Panc1 (cell line): Measurements from ENCODE around the gene CCDC88A. TPM values are rescaled to one million over a fixed set of nuclear protein-coding genes. Genes with fewer than 3 reads are reported as not detected.
"Not testable (repeated sequence)": the region's sequence is repeated elsewhere in the genome, so short reads cannot be mapped to it uniquely, and the experiment has no call there.

Experiments used
- ATAC-seq: fragments of 200-7000 bp; cut with Tn5 transposase; 2 replicates; pipeline ENCODE4 v1.9.1; 2020; ENCODE audit warnings: mild to moderate bottlenecking, moderate library complexity
- BruUV-seq: library from RNA; stranded (reverse); fragments of 400-500 nt; replicated peaks from 2 replicates; lab custom pipeline; 2021; lab: Mats Ljungman, UMichigan
- CTCF ChIA-PET: fragments of 300-600 bp; sonication (Branson Sonifier 250); formaldehyde crosslinking; loops from one replicate; lab custom pipeline; 2022; ENCODE audit warnings: antibody characterized with exemption; lab: Charles Lee
- POLR2A ChIA-PET: fragments of 300-600 bp; sonication (Branson Sonifier 250); formaldehyde crosslinking; loops from one replicate; lab custom pipeline; 2022; ENCODE audit warnings: antibody characterized with exemption; lab: Charles Lee
- DNase-seq: peaks from one replicate; pipeline ENCODE4 v3.0.0-alpha.2; 2010; ENCODE audit warnings: low read depth, low spot score
- H3K27ac ChIP-seq: 2 replicates; pipeline ENCODE4 v1.5.1; 2011; ENCODE audit warnings: mild to moderate bottlenecking, low read length, inconsistent platforms
- H3K27me3 ChIP-seq: fragments of 200-500 bp; sonication (Bioruptor generic); 2 replicates; pipeline ENCODE4 v1.6.0; 2014; ENCODE audit warnings: low read length, inconsistent platforms; ENCODE audit not compliant: control insufficient read depth, insufficient read depth
- H3K36me3 ChIP-seq: fragments of 200-500 bp; sonication (Bioruptor generic); 2 replicates; pipeline ENCODE4 v1.5.1; 2014; ENCODE audit warnings: inconsistent platforms, mild to moderate bottlenecking, low read length, moderate library complexity; ENCODE audit not compliant: control insufficient read depth, insufficient read depth
- H3K4me1 ChIP-seq: 2 replicates; pipeline ENCODE4 v1.5.1; 2011; ENCODE audit warnings: inconsistent platforms, mild to moderate bottlenecking, low read length, moderate library complexity; ENCODE audit not compliant: control insufficient read depth, insufficient read depth
- H3K4me3 ChIP-seq, 2 experiments: 2 replicates each; pipeline ENCODE4 v1.5.1; 2011 to 2012; ENCODE audit warnings: low read depth in 2 of 2, low read length in 2 of 2, mild to moderate bottlenecking in 2 of 2, inconsistent platforms in 1 of 2, moderate library complexity in 1 of 2
- H3K9me3 ChIP-seq: fragments of 200-500 bp; sonication (Bioruptor generic); 2 replicates; pipeline ENCODE4 v1.5.1; 2014; ENCODE audit warnings: low read depth, mild to moderate bottlenecking, inconsistent platforms, low read length, moderate library complexity; ENCODE audit not compliant: control insufficient read depth, insufficient read depth
- CTCF ChIP-seq: fragments of 450-650 bp; IDR thresholded peaks from 2 replicates; pipeline ENCODE4 v1.5.1; 2017; ENCODE audit warnings: mild to moderate bottlenecking
- POLR2AphosphoS5 ChIP-seq: IDR thresholded peaks from 2 replicates; pipeline ENCODE4 v1.6.1; 2012; ENCODE audit warnings: mild to moderate bottlenecking, low read depth, low read length, moderate library complexity
- REST ChIP-seq, 2 experiments: IDR thresholded peaks; 2 replicates each; pipeline ENCODE4 v1.6.1; 2011 to 2012; ENCODE audit warnings: low read depth in 2 of 2, control low read depth in 1 of 2, low read length in 1 of 2, mild to moderate bottlenecking in 1 of 2, moderate library complexity in 1 of 2; ENCODE audit not compliant: insufficient read depth in 1 of 2
- SIN3A ChIP-seq: IDR thresholded peaks from 2 replicates; pipeline ENCODE4 v1.6.1; 2012; ENCODE audit warnings: low read depth, mild to moderate bottlenecking, low read length, moderate library complexity, borderline replicate concordance; ENCODE audit not compliant: insufficient read depth
- TCF7L2 ChIP-seq: IDR thresholded peaks from 2 replicates; pipeline ENCODE4 v1.6.1; 2011; ENCODE audit warnings: mild to moderate bottlenecking, low read depth, low read length, inconsistent platforms
- in situ Hi-C: cut with HindIII; loops from 2 replicates; pipeline ENCODE4 v1.10.0; 2016; ENCODE audit warnings: low sequenced_read_pairs, low pct_unique_long_range_greater_than_20kb
- intact Hi-C: fragments of 100-400 bp; cut with micrococcal nuclease; formaldehyde crosslinking; loops from one replicate; pipeline ENCODE4 v1.10.0; 2022; ENCODE audit not compliant: unreplicated experiment
- total RNA-seq: library from RNA; stranded (reverse); gene quantifications from one replicate; pipeline ENCODE4 v1.2.1, GENCODE V29; 2021; ENCODE audit not compliant: unreplicated experiment

Gene CCDC88A
- total RNA-seq, 1 experiment from 2014 or later, result 99.8 TPM

- in situ Hi-C loops (no loop called here), intact Hi-C loops (no loop called here)
- ChIA-PET POLR2A (no interaction called here), CTCF (no interaction called here)
- H3K27me3 ChIP-seq, result no peaks in the 10 kb centered on the region
- ATAC-seq (no peak), DNase-seq (no peak)
- TF ChIP-seq POLR2AphosphoS5 (no peak), CTCF (no peak), TCF7L2 (no peak), SIN3A (no peak), REST (IDR thresholded peaks at IDR 0.05; ENCODE audit: insufficient read depth in 1 of 2, low read depth in 2 of 2, low read length in 1 of 2) (no peak)
- no TSS peak for BruUV-seq
- H3K27ac ChIP-seq, result peak overlapping the region; percentile 97
- H3K4me1 ChIP-seq, result peaks cover 8% of the 10 kb centered on the region; the same call in 1 of the 2 replicates
- no peaks in the 10 kb centered on the region for H3K9me3 ChIP-seq
- H3K36me3 ChIP-seq, result peaks cover 3% of the 10 kb centered on the region; the same call in 1 of the 2 replicates
- H3K4me3 ChIP-seq, result peak overlapping the region; percentile 59 to 93
Observed at GRCh38 chr2:55283083-55283482, 136.6 kb downstream of the CCDC88A start.

GRCh38 chr2:55282110-55282917, 137.3 kb downstream of the CCDC88A start:
- TF ChIP-seq REST (IDR thresholded peaks at IDR 0.05; ENCODE audit: insufficient read depth in 1 of 2, low read depth in 2 of 2, low read length in 1 of 2), result peak in 1 of 2 experiments; percentile 44; a peak in 1 of 4 replicates
- TF ChIP-seq TCF7L2, result 0 out of 2 replicates have a peak, but pooled peaks have one; percentile 37
- TF ChIP-seq POLR2AphosphoS5, result peak; percentile 93
- TF ChIP-seq CTCF, result no peak
- TF ChIP-seq SIN3A, result no peak
- peaks cover 8% of the 10 kb centered on the region; the same call in 1 of the 2 replicates for H3K4me1 ChIP-seq
- in situ Hi-C loops (no loop called here), intact Hi-C loops (no loop called here)
- peak overlapping the region; percentile 97 for H3K27ac ChIP-seq
- ATAC-seq, result peak; percentile 96
- H3K9me3 ChIP-seq, result no peaks in the 10 kb centered on the region
- BruUV-seq, result no TSS peak
- ChIA-PET CTCF (interaction anchor here (0.5 kb wide), 1 partner anchor 441 kb away, joined by 11 read pairs; no protein-coding TSS in a partner anchor), POLR2A (interaction anchor here (0.5 kb wide), 1 partner anchor 203 kb away, joined by 10 read pairs; no protein-coding TSS in a partner anchor)
- peak; percentile 58 for DNase-seq
- no peaks in the 10 kb centered on the region; the same call in 1 of the 2 replicates for H3K36me3 ChIP-seq
- H3K27me3 ChIP-seq, result no peaks in the 10 kb centered on the region
- H3K4me3 ChIP-seq, result peak overlapping the region; percentile 59 to 93

GRCh38 chr2:55280851-55281546, 138.7 kb downstream of the CCDC88A start:
- H3K27me3 ChIP-seq, H3K4me3 ChIP-seq, H3K36me3 ChIP-seq, in situ Hi-C loops, BruUV-seq, CTCF ChIA-PET, H3K4me1 ChIP-seq, ATAC-seq, H3K9me3 ChIP-seq, intact Hi-C loops, DNase-seq: not testable (repeated sequence)
- H3K27ac ChIP-seq, result peak overlapping the region; percentile 97
- POLR2A ChIA-PET, result interaction anchor here (0.7 kb wide), 1 partner anchor 13 kb away, joined by 3 read pairs; no protein-coding TSS in a partner anchor
